NCI-H146 treated with DMSO at 0.1 percent for 48 hours (cell line): ENCODE data around the gene CYP2W1.
A peak's percentile ranks its signal among the peaks of the same experiment; 100 is the strongest.
"Not testable (repeated sequence)": the region's sequence is repeated elsewhere in the genome, so short reads cannot be mapped to it uniquely, and the experiment has no call there.

Experiments used
- DNase-seq: peaks from one replicate; lab custom pipeline; 2025; ENCODE audit not compliant: unreplicated experiment; lab: John Stamatoyannopoulos, UW

The CYP2W1 gene

DNA sequence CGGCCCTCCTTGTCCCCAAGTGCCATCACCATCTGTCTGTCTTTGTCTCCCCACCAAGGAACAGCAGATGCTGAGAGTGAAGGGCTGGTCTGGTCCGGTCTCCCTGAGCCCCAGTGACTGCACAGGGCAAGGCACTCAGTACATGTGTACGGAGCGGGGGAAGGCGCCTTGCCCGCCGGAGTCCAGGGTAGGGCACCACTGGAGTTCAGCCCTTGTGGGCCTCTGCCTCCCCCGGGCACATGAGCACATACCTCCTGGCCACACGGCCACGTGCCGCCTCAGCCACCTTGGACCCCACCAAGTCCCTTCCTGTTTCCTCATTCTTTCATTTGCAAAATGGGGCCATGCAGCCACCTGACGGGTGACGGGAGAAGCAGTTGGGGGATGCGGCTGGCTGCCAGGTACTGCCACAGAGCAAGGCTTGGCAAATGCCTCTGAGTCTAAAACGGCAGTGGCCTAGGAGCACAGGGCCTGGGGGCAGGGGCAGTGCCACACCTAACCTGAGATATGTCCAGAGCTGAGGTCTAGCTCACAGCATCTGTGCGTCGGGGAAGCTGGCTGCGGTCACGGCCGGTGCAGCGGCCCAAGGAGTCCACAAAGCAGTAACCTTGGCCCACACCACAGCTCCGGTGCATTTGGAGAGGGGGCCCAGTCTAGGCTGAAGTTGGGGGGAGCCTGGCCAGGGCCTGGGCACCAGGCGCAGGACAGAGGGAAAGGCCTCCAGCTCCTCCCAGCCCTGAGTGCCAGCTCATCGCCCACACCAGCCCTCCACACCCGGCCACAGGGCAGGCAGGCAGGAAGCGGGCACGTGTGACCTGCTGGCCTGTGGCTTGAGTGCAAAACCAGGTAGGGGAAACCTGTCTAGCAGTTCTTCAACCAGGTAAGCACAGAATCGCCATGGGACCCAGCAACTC lies 33.7 kb upstream of the CYP2W1 start:
- DNase-seq, result no peak

DNA sequence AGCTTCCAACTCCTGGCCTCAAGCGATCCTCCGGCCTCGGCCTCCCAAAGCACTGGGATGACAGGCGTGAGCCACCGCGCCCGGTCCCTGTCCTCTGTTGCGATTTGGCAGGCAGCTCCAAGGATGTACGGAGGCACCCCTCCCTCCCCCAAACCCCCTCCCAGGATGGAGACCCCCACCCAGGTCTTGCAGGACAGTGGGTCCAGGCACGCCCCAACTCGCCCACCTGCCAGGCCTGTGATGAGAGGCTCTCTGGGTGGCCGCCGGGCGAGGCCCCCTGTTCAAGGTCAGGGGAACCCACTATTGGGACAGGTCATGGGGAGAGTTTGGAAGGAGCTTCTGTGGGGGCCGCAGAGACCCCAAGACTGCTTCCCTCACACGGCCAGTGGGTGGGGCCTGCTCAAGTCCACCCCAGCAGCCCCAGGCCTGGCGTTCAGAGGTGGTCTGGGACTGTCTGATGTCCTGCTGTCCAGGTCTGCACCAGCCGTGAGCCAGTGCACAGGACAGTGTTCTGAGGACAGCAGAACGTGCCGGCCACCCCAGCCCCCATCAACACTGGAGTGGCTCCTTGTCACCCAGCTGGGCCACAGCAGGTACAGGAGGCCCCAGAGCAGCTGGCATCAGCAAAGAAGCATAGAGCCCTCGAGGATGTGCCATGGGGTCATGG lies 31.0 kb upstream of the CYP2W1 start:
- no peak for DNase-seq

- DNase-seq, result no peak
Observed at GRCh38 chr7:952548-953441, 30.2 kb upstream of the CYP2W1 start.

DNA sequence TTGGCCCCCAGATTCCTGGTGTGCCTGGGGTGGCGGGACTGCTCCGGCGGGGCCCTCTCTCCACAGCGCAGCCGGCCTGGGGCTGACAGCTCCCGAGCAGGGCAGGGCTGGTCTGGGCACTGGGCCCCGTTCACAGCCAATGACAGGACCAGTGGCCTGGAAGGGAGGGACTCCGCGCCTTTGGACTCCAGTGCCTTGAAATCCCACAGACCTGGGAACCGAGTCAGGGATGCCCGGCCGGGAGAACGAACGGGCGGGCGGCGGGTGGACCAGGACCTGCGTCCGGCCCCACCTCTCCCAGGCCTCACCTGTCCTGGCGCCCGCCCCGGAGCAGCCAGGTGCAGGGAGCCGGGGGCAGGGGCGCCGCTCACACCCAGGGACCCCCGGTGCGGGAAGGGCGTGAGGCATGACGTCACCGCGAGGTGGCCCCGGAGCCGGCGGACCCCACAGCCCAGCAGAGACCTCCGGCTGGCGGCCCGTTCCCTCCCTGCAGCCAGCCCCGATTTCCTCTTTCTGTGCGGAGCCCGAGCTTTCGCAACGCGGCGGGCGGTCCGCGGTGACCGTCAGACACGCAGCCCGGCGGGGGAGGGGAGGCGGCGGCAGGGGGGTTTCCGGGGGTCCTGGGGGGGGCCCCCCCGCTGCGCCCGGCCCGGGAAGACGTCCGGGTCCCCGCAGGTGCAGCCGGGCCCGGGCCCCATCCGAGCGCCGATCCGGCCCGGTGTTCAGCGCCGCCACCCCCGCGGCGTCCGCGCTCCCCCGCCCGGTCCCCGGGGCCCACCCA lies 29.2 kb upstream of the CYP2W1 start:
- no peak for DNase-seq

DNA sequence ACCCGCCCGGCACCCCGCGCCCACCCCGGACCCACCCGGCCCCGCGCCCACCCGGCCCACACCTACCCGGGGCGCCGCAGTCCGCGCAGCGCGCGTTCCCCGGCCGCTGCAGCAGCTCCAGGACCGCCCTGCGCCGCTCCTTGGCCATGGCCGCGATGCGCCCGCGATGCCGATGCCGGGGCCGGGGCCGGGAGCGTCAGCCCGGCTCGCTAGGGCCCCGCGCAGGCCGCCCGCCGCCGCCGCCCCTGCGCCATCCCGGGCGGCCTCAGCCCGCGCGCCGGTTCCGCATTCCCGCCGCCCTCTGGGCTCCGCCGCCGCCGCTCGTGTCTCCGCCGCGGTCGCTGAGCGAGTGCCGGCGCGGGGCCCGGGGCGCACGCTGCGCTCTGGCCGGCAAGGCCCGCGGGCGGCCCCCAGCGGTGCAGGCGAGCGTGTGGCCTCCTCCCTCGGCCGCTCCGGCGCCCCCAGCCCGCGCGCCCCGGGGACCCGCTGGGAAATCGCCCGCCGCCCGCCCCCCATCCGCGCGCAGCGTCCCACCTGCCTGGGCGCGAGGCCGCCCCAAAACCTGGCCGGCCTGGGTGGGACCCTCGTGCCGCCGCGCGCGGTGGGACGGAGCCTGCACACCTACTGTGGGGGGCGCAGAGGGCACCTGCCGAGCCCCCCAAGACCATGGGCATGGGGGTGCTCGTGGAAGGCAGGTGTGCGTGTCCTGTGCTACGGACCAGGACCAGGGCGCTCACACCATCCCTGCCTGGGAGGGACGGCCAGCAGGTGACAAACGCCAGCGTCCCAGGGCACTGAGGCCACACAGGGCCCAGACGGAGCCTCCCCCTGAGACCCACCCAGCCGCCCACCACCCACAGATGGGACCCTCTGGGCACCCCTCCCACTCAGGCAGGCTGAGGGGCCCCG lies 28.4 kb upstream of the CYP2W1 start, which contains the start of gene ADAP1:
TSS of gene ADAP1 (minus strand) at position 351 of the 909 bp plus-strand sequence. CDS start at position 148, 203 bp downstream.
- no peak for DNase-seq

GRCh38 chr7:956031-956430 lies 26.9 kb upstream of the CYP2W1 start:
- DNase-seq, result no peak

DNA sequence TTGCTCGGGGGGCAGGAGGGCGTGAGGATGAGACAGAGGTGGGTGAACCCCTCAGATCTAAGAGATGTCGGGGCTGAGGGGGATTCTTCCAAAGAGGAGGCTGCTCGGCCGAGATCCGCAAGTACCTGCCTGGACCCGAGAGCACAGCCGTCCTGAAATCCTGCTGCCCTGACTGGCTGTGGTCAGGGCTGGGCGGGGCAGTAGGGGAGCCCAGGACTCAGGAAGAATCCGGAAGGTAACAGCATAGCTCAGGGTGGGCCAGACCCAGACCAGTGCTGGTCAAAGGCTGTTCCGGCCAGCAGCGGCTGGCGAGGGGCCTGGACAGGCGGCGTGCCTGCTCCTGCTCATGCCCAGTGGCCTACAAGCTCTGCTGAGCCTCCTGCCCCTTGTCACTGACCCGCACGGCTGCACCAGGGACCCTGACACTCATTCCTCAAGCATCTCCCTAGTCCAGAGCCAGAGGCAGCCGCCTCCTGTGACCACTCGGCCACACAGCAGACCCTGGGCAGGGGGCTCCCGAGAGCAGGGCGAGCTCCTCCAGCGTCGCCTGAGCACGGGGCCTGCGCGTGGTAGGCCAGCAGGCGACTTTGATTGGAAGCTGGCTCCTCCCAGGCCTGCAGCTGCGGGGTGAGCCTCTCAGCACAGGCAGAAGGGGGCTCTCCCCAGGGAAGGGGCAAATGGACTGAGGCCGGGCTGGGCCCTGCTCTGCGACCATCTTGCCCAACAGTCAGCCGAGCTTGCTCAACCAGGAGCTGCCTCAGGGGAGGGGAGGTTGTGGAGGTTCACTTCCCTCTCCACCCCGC lies 25.4 kb upstream of the CYP2W1 start:
- DNase-seq, result no peak

DNA sequence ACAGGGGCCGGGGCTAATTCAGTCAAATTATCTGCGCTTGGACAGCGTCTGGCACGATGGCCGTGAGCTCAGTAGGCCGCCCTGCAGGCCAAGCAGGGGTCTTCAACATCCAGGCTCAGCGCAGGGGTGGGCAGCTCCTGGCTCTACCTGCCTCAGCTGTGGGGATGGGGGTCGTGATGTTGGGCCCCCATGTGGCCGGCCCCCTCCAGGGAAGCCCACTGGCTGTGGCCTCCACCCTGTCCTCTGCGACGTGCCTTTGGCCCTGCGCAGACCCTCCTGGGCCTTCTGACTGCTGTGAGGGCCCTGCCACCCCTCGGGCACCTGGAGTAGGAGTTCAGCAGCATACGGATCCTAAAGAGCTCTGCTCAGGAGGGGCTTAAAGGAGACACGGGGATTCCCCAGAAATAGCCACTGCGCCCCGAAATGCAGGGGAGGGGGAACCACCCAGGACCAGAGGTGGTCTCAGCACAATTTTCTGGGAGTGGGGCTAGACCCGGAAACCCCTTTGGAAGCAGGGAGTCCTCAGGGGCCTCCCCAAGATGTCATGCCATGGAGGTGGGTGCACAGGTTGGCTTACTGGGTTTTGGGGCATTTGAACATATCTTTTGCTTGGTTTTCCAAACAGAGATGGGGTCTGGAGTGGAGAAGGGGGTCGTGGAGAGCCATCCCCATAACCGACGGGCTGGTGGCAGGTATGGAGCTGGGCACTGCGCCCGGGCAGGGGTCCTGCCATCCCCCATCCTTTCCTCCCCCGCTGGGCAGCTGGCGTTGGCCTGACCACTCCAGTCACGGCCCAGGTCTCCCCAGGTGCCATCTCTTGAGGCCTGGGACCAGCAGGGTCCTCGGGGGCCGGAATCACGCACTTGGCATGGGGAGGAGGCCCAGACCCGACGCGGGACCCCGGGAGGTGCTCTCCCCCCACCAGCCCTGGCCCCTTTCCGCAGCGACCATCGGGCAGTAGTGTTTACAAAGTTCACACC lies 24.5 kb upstream of the CYP2W1 start:
- no peak for DNase-seq

DNA sequence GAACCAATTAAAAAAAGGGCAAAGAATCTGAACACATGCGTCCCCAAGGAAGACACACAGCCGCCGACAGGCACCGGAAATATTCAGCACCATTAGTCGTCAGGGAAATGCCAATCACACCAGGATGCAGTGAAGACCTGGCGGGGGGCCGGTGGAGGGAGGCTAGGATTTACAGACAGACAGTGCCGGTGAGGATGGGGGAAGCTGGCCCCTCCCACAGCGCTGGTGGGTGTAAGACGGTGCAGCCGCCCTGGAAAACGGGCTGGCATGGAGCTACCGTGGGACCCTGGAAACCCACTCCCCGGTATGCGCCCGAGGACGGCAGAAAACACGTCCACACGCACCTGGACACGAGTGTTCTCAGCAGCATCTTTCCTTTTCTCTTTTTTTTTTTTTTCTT lies 23.7 kb upstream of the CYP2W1 start:
- peak; percentile 30 for DNase-seq

GRCh38 chr7:959740-960139 lies 23.2 kb upstream of the CYP2W1 start:
- DNase-seq, result not testable (repeated sequence)

- DNase-seq, result no peak
Observed at GRCh38 chr7:960269-960871, 22.6 kb upstream of the CYP2W1 start.

DNA sequence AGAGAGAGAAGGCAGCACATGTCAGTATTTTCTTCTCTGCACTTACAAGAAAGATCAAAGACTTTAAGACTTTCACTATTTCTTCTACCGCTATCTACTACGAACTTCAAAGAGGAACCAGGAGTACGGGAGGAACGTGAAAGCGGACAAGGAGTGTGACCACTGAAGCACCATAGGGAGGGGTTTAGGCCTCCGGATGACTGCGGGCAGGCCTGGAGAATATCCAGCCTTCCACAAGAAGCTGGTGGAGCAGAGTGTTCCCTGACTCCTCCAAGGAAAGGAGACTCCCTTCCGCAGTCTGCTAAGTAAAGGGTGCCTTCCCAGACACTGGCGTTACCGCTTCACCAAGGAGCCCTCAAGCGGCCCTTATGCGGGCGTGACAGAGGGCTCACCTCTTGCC lies 22.0 kb upstream of the CYP2W1 start:
- DNase-seq, result not testable (repeated sequence)

DNA sequence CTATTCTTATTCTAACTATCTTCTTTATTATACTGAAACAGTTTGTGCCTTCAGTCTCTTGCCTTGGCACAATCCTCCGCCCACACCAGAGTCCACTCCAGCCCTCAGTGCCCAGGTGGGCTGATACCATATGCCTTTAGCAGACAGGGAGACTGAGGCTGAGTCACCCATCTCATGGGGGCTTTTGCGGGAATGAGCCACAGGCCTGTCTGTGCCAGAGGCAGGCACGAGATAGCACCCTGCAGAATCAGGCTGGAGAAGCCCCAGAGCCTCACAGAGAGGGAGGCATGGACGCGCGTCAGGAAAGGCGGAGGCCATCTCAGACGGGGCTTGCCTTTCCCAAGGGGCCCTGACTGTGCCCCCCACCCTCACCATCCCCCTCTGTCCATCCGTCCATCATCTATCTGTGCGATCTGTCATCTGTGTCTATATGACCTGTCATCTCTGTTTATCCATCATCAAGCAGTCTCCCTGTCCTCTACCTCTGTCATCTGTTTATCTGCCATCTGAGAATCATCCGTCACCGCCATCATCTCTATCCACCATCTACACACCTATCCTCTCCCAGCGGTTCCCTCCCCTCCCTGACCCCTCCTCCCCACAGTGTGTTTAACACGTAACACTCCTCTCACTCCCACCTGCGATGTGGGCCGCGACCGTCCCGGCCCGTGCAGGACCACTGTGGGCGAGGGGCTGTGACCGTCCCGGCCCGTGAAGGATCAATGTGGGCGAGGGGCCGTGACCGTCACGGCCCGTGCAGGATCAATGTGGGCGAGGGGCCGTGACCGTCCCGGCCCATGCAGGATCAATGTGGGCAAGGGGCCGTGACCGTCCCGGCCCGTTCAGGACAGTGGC lies 21.2 kb upstream of the CYP2W1 start:
- no peak for DNase-seq

- DNase-seq, result no peak
Observed at GRCh38 chr7:962401-963081, 20.4 kb upstream of the CYP2W1 start.

DNA sequence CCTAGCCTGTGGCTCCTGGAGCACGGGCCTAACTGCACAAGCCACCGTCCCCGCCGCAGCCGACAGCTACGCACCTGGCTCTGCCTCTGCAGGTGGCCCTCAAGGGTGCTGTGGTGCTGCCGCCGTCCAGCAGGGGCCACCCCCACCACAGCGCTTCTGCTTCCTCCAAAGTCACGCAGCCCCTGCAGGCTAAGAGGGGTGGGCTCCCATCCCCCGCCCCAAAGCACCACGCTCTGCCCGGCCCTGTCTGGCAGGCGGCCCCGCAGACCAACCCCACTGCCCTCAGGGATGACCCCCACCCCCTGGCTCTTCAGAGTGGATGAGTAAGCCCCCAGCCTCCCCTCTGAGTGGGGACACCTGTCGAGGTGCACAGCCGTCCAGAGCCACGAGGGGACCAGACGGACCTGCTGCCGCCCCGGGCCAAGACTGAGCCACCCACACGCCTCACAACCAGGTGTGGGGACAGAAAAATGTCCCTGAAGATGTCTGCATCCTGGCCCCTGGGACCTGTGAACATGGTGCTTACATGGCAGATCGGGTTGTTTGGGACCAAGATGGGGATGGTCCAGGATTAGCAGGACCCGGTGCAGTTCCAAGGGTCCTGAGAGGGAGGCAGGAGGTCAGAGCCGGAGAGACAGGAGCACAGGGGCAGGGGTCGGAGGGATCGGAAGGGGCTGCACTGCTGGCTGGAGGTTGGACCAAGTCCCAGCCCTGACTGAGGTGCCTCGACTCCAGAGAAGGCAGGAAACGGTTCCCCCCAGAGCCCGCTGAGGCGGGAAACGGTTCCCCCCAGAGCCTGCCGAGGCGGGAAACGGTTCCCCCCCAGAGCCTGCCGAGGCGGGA lies 19.5 kb upstream of the CYP2W1 start:
- DNase-seq, result peak; percentile 4
